RWPE2 (cell line): ENCODE results near the gene TMEM94.

Experiments
- ATAC-seq: fragments of 200-7000 bp; cut with Tn5 transposase; 3 replicates; pipeline ENCODE4 v1.9.1; 2021; ENCODE audit warnings: low read depth
- DNase-seq: peaks from one replicate; pipeline ENCODE4 v3.0.0-alpha.2; 2020; ENCODE audit warnings: low spot score
- H3K27ac ChIP-seq: fragments of 450-650 bp; 2 replicates; pipeline ENCODE4 v1.5.1; 2017; ENCODE audit warnings: mild to moderate bottlenecking; ENCODE audit not compliant: poor library complexity, severe bottlenecking
- H3K27me3 ChIP-seq: fragments of 250-450 bp; sonication (Bioruptor Pico); 2 replicates; pipeline ENCODE4 v1.5.1; 2021; ENCODE audit warnings: mild to moderate bottlenecking, moderate library complexity; ENCODE audit not compliant: insufficient read depth, poor library complexity, severe bottlenecking
- H3K36me3 ChIP-seq: fragments of 250-450 bp; sonication (Bioruptor Pico); 2 replicates; pipeline ENCODE4 v1.5.1; 2020; ENCODE audit warnings: low read depth, mild to moderate bottlenecking, moderate library complexity
- H3K4me1 ChIP-seq: fragments of 250-450 bp; sonication (Bioruptor Pico); 2 replicates; pipeline ENCODE4 v1.5.1; 2021; ENCODE audit warnings: mild to moderate bottlenecking, moderate library complexity; ENCODE audit not compliant: insufficient read depth, poor library complexity, severe bottlenecking
- H3K4me3 ChIP-seq: fragments of 250-450 bp; sonication (Bioruptor Pico); 2 replicates; pipeline ENCODE4 v1.5.1; 2021; ENCODE audit warnings: mild to moderate bottlenecking, moderate library complexity; ENCODE audit not compliant: severe bottlenecking
- H3K9me3 ChIP-seq: fragments of 250-450 bp; sonication (Bioruptor Pico); 2 replicates; pipeline ENCODE4 v1.5.1; 2021; ENCODE audit warnings: mild to moderate bottlenecking, moderate library complexity; ENCODE audit not compliant: severe bottlenecking
- TF ChIP-seq, protein P1 (sequence below): fragments of 450-650 bp; IDR thresholded peaks from one replicate; pipeline ENCODE4 v1.5.1; 2017; ENCODE audit warnings: mild to moderate bottlenecking, moderate library complexity; ENCODE audit not compliant: poor library complexity, severe bottlenecking

The TMEM94 gene

GRCh38 chr17:75465039-75465438 is 8.6 kb downstream of the TMEM94 start:
- ATAC-seq: no peak
- no peaks in the 10 kb centered on the region for H3K27me3 ChIP-seq
- TF ChIP-seq, protein P1, sequence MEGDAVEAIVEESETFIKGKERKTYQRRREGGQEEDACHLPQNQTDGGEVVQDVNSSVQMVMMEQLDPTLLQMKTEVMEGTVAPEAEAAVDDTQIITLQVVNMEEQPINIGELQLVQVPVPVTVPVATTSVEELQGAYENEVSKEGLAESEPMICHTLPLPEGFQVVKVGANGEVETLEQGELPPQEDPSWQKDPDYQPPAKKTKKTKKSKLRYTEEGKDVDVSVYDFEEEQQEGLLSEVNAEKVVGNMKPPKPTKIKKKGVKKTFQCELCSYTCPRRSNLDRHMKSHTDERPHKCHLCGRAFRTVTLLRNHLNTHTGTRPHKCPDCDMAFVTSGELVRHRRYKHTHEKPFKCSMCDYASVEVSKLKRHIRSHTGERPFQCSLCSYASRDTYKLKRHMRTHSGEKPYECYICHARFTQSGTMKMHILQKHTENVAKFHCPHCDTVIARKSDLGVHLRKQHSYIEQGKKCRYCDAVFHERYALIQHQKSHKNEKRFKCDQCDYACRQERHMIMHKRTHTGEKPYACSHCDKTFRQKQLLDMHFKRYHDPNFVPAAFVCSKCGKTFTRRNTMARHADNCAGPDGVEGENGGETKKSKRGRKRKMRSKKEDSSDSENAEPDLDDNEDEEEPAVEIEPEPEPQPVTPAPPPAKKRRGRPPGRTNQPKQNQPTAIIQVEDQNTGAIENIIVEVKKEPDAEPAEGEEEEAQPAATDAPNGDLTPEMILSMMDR: no peak
- H3K4me1 ChIP-seq: no peaks in the 10 kb centered on the region
- H3K27ac ChIP-seq: no peak overlapping the region
- DNase-seq: no peak
- no peak overlapping the region for H3K4me3 ChIP-seq
- H3K36me3 ChIP-seq: peaks cover 5% of the 10 kb centered on the region
- peaks cover 2% of the 10 kb centered on the region for H3K9me3 ChIP-seq

GRCh38 chr17:75468291-75468754 is 11.9 kb downstream of the TMEM94 start:
- no peaks in the 10 kb centered on the region for H3K4me1 ChIP-seq
- no peak for DNase-seq
- TF ChIP-seq, protein P1: no peak

GRCh38 chr17:75468779-75469373 is 12.4 kb downstream of the TMEM94 start:
- no peaks in the 10 kb centered on the region for H3K4me1 ChIP-seq
- no peak for DNase-seq
- no peak overlapping the region for H3K4me3 ChIP-seq
- no peak overlapping the region for H3K27ac ChIP-seq
- no peak for ATAC-seq
- no peaks in the 10 kb centered on the region for H3K27me3 ChIP-seq
- peaks cover 2% of the 10 kb centered on the region for H3K9me3 ChIP-seq
- TF ChIP-seq, protein P1: no peak
- H3K36me3 ChIP-seq: peaks cover 25% of the 10 kb centered on the region

More at GRCh38 chr17:75468291-75468754, 11.9 kb downstream of the TMEM94 start:
- Histone ChIP-seq H3K27ac (no peak overlapping the region), H3K36me3 (peaks cover 21% of the 10 kb centered on the region), H3K9me3 (peaks cover 2% of the 10 kb centered on the region), H3K27me3 (no peaks in the 10 kb centered on the region), H3K4me3 (no peak overlapping the region)
- ATAC-seq: no peak

DNA sequence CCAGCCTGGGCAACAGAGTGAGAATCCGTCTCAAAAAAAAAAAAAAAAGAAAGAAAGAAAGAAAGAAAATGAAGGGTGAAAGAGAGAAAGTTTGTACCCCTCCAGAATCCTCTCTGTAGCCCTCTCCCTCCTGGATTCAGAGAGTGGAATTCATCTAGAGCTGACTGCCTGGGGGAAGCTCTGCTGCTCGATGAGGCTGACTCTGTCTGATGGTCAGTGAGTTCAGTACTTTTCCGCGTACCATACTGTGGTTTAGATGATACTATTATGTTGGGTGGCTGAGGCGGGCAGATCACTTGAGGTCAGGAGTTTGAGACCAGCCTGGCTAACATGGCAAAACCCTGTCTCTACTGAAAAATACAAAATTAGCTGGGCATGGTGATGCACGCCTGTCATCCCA is 14.8 kb downstream of the TMEM94 start:
- ATAC-seq: no peak
- TF ChIP-seq, protein P1: no peak
- Histone ChIP-seq H3K4me3 (no peak overlapping the region), H3K9me3 (peaks cover 2% of the 10 kb centered on the region), H3K4me1 (no peaks in the 10 kb centered on the region), H3K27ac (no peak overlapping the region), H3K36me3 (peaks cover 31% of the 10 kb centered on the region), H3K27me3 (no peaks in the 10 kb centered on the region)
- no peak for DNase-seq

DNA sequence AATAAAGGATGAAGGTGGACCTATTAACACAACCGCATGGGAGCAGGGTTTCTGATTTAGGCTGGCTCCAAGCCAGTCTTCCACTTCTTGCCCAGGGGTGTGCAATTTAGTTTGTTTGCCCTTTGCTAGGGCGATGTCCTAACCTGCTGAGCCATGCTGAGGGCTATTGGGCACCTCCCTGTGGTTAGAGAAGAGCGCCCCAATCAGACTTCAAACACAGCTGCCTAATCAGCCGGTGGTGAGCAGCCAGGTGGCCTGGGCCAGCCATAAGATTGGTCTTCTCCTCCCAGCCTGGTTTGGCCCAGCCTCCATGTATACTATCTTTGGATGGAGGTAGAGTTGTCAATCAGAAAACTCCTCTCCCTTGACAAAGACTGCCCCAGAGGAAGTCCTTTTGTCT is 15.7 kb downstream of the TMEM94 start:
- TF ChIP-seq, protein P1: no peak
- Histone ChIP-seq H3K4me1 (no peaks in the 10 kb centered on the region), H3K27ac (no peak overlapping the region), H3K36me3 (peaks cover 26% of the 10 kb centered on the region), H3K27me3 (no peaks in the 10 kb centered on the region), H3K9me3 (no peaks in the 10 kb centered on the region), H3K4me3 (no peak overlapping the region)
- no peak for DNase-seq
- no peak for ATAC-seq
